ENCODE results near the gene KRTAP29-1.
"Not testable (repeated sequence)": the region's sequence is repeated elsewhere in the genome, so short reads cannot be mapped to it uniquely, and the experiment has no call there.

KRTAP29-1 gene

GRCh38 chr17:41296846-41297245 is 5.8 kb downstream of the KRTAP29-1 start:
- no peak for DNase-seq

GRCh38 chr17:41294016-41294415 is 8.6 kb downstream of the KRTAP29-1 start:
- DNase-seq = no peak

GRCh38 chr17:41287050-41287449 is 15.6 kb downstream of the KRTAP29-1 start:
- no peak for DNase-seq

GRCh38 chr17:41284546-41284945 is 18.1 kb downstream of the KRTAP29-1 start:
- DNase-seq = no peak

GRCh38 chr17:41284043-41284442 is 18.6 kb downstream of the KRTAP29-1 start:
- DNase-seq = no peak

- DNase-seq = no peak
Observed at GRCh38 chr17:41278176-41278955, 24.3 kb downstream of the KRTAP29-1 start.

- DNase-seq = not testable (repeated sequence)
Observed at GRCh38 chr17:41275648-41276190, 26.9 kb downstream of the KRTAP29-1 start, which contains the start of gene KRTAP9-7. KRTAP9-7 (plus strand) TSS chr17:41275698; CDS start chr17:41275698, 0 bp downstream.

GRCh38 chr17:41271858-41272257 is 30.8 kb downstream of the KRTAP29-1 start:
- no peak for DNase-seq

- not testable (repeated sequence) for DNase-seq
Observed at GRCh38 chr17:41271323-41271722, 31.3 kb downstream of the KRTAP29-1 start.

- DNase-seq = no peak
Observed at GRCh38 chr17:41267711-41268110, 34.9 kb downstream of the KRTAP29-1 start.

GRCh38 chr17:41265078-41265477 is 37.6 kb downstream of the KRTAP29-1 start, which contains the start of gene KRTAP9-6:
KRTAP9-6 (plus strand) TSS chr17:41265378; CDS start chr17:41265378, 0 bp downstream.
- DNase-seq = no peak

GRCh38 chr17:41264599-41264998 is 38.1 kb downstream of the KRTAP29-1 start:
- no peak for DNase-seq

- DNase-seq = no peak
Observed at GRCh38 chr17:41263212-41263611, 39.4 kb downstream of the KRTAP29-1 start.

GRCh38 chr17:41258406-41258805 is 44.2 kb downstream of the KRTAP29-1 start:
- no peak for DNase-seq

- DNase-seq = no peak
Observed at GRCh38 chr17:41256291-41256685, 46.4 kb downstream of the KRTAP29-1 start.

- not testable (repeated sequence) for DNase-seq
Observed at GRCh38 chr17:41255381-41256290, 47.0 kb downstream of the KRTAP29-1 start, which contains the start of gene KRTAP9-9. KRTAP9-9 (plus strand) TSS chr17:41255384.

- DNase-seq = no peak
Observed at GRCh38 chr17:41254861-41255260, 47.8 kb downstream of the KRTAP29-1 start.

Measured in CD4-positive, alpha-beta T cell treated with Interferon gamma for 1 hour (primary cell).